ENCODE measurements around the gene PYROXD2. TPM values are rescaled to one million over a fixed set of nuclear protein-coding genes. Genes with fewer than 3 reads are reported as not detected.

Gene PYROXD2
- total RNA-seq, 1 donor from 2014 or later: 15.8 TPM

GRCh38 chr10:98339799-98340198, 75.2 kb downstream of the PYROXD2 start:
- H3K4me1 Mint-ChIP-seq (ENCODE audit: low read depth): no peaks in the 10 kb centered on the region
- no peak overlapping the region for H3K4me3 Mint-ChIP-seq (ENCODE audit: low read depth)
- no peaks in the 10 kb centered on the region for H3K36me3 Mint-ChIP-seq (ENCODE audit: insufficient read depth)
- no peak for TF ChIP-seq CTCF (IDR thresholded peaks at IDR 0.05; ENCODE audit: unreplicated experiment)
- no peaks in the 10 kb centered on the region for H3K9me3 Mint-ChIP-seq (ENCODE audit: low read depth)
- peaks cover 13% of the 10 kb centered on the region for H3K27me3 Mint-ChIP-seq
- H3K27ac Mint-ChIP-seq: no peak overlapping the region
- DNase-seq (ENCODE audit: low spot score, unreplicated experiment): no peak

DNA sequence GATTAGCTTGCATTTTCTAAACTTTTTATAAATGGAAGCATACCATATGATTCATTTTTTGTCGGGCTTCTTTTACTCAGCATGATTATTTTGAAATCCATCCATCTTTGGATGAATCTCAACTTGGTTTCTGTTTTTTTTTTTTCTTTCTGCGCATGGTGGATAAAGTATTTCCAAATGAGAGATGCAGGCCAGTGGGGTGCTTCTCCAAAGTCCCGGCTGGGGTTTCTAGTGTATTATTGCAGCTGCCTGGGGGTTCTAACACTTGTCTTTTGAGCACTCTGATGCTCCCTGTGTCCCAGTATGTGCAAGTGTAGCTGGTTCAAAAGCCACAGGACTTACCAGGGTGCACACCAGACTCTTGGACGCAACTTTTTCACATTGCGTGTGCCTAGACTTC, 76.1 kb downstream of the PYROXD2 start:
- Mint-ChIP-seq H3K27ac (no peak overlapping the region), H3K36me3 (ENCODE audit: insufficient read depth) (no peaks in the 10 kb centered on the region), H3K9me3 (ENCODE audit: low read depth) (no peaks in the 10 kb centered on the region), H3K27me3 (peaks cover 13% of the 10 kb centered on the region), H3K4me1 (ENCODE audit: low read depth) (no peaks in the 10 kb centered on the region), H3K4me3 (ENCODE audit: low read depth) (no peak overlapping the region)
- no peak for DNase-seq (ENCODE audit: low spot score, unreplicated experiment)
- no peak for TF ChIP-seq CTCF (IDR thresholded peaks at IDR 0.05; ENCODE audit: unreplicated experiment)

- H3K9me3 Mint-ChIP-seq (ENCODE audit: low read depth): no peaks in the 10 kb centered on the region
- no peak for TF ChIP-seq CTCF (IDR thresholded peaks at IDR 0.05; ENCODE audit: unreplicated experiment)
- H3K27me3 Mint-ChIP-seq: peaks cover 13% of the 10 kb centered on the region
- no peak overlapping the region for H3K4me3 Mint-ChIP-seq (ENCODE audit: low read depth)
- no peak for DNase-seq (ENCODE audit: low spot score, unreplicated experiment)
- no peaks in the 10 kb centered on the region for H3K36me3 Mint-ChIP-seq (ENCODE audit: insufficient read depth)
- H3K4me1 Mint-ChIP-seq (ENCODE audit: low read depth): no peaks in the 10 kb centered on the region
- H3K27ac Mint-ChIP-seq: no peak overlapping the region
Observed at GRCh38 chr10:98338318-98338717, 76.7 kb downstream of the PYROXD2 start.

DNA sequence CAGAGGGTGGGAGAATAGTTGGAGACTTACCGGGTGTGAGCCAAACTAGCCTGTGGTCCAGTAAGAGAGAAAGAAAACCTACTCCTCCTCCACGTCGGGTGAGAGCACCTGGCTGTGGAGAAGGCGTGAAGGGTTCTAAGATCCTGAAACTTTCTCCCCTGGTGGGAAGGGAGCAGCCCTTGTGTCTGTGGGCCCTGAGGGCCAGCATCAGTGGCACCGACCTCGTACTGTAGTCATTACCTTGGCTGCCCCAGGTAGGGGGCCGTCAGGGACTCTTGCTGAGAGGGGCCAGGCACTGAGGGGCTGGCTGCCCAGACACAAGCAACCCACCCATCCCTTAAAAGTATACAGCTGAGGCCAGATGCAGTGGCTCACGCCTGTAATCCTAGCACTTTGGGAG, 77.5 kb downstream of the PYROXD2 start:
- H3K36me3 Mint-ChIP-seq (ENCODE audit: insufficient read depth): no peaks in the 10 kb centered on the region
- H3K4me3 Mint-ChIP-seq (ENCODE audit: low read depth): no peak overlapping the region
- no peaks in the 10 kb centered on the region for H3K4me1 Mint-ChIP-seq (ENCODE audit: low read depth)
- no peaks in the 10 kb centered on the region for H3K9me3 Mint-ChIP-seq (ENCODE audit: low read depth)
- peaks cover 14% of the 10 kb centered on the region for H3K27me3 Mint-ChIP-seq
- DNase-seq (ENCODE audit: low spot score, unreplicated experiment): no peak
- H3K27ac Mint-ChIP-seq: no peak overlapping the region
- TF ChIP-seq CTCF (IDR thresholded peaks at IDR 0.05; ENCODE audit: unreplicated experiment): no peak

Small RNA genes within 50 kb of the gene (microRNA-seq; reads per million reads assigned to microRNA genes)
- gene MIR1287 (ENCODE audit: borderline number of aligned reads, unreplicated experiment) (97.9 reads per million, percentile 54 among the genes with 10 or more reads in this experiment), gene MIR4685 (ENCODE audit: borderline number of aligned reads, unreplicated experiment) (4.2 reads per million)

Other genes starting within 250 kb of the PYROXD2 start
- gene LOXL4, start 147.0 kb downstream of the PYROXD2 start, total RNA-seq: 3.6 and 3.7 TPM in 2 replicates
- gene HPS1, start 31.8 kb upstream of the PYROXD2 start, total RNA-seq: 51.3 and 52.1 TPM in 2 replicates

Measured in progenitor cell of endocrine pancreas (in vitro differentiated cells).